NCI-H2107 treated with DMSO at 0.1 percent for 48 hours (cell line): ENCODE results near the gene MAP2K3.
"Not testable (repeated sequence)": the region's sequence is repeated elsewhere in the genome, so short reads cannot be mapped to it uniquely, and the experiment has no call there.

Experiments used
- DNase-seq: peaks from one replicate; lab custom pipeline; 2025; ENCODE audit not compliant: unreplicated experiment; lab: John Stamatoyannopoulos, UW

The MAP2K3 gene

DNA sequence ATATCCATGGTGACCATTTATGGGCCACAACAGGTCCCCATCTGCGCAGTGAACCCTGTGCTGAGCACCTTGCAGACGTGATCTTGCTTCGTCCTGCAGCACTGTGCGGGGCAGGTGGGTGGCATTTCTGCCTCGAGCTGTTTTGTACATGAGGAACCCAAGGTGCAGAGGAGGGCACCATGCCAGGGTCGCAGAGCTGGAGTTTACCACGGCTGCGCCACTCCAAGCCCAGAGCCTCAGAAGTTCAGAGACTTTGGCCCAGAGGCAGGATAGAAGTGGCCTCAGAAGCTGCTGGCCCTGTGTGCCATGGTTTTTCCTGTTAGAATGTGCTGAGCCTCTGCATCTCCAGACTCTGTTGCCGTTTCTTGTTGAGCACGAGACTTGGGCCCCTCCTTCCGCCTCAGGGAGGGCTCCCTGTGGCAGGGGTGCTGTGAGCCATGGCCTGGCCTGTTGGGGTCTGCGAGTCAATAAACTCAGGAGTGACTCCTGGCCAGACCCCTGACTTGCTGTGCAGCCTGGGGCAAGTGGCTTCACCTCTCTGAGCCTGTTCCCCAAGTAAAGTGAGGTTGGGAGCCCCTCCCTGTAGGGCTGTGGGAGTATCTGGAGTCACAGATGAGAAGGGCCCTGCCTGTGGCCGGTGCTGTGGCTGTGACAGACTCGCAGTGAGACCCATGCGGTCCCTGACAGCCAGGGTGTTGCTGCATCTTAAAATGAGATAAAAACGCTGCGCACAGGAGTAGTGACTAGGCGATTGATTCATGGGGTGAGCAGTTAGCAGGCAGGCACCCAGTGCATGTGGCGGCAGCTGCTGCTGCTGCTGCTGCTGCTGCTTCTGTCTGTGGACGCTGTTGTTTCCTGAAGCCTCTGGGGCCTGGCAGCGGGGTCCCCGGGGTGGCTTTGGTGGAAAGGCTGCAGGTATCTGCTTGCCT, 11.8 kb downstream of the MAP2K3 start:
- DNase-seq = no peak

DNA sequence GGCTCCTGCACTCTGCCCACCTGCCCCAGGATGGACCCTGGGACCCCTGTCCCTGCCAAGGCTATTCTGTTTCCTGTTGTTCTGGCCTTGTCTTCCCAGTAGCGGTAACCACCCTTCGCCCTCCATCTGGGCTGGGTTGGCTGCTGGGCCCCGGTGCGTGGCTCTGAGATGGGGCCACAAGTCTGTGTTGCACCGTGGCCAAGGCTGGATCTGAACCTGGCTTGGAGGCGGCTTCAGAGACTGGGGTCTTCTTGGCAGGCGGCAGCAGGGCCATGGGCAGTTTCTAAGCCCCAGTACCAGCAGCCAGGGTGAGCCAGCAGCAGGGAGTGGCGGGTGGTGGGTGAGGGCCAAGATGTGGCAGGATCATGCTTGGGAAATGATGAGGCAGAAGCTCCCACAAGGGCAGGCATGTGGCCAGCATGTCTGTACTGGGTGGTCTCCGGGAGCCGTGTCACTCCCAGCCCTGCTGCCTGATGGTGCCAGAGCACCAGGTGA, 12.6 kb downstream of the MAP2K3 start:
- no peak for DNase-seq

DNA sequence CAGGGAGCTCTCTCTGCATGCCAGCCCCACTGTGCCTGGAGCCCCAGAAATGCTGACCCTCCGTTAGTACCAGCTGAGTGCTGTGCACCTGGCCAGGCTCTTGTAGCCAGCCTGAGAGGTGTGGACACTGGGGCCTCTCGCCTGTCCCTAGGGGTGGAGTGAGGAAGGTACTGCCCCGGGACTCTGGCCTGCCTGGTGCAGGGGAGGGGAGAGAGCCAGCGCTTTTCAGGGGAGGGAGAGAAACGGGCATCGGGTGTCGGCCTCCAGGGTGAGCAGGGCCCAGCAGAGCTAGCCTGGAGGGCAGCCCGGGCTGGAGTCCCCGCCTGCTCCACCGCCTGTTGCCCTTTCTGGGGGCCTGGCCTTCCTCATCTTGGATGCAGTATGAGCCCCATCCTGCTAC, 13.1 kb downstream of the MAP2K3 start:
- no peak for DNase-seq

DNA sequence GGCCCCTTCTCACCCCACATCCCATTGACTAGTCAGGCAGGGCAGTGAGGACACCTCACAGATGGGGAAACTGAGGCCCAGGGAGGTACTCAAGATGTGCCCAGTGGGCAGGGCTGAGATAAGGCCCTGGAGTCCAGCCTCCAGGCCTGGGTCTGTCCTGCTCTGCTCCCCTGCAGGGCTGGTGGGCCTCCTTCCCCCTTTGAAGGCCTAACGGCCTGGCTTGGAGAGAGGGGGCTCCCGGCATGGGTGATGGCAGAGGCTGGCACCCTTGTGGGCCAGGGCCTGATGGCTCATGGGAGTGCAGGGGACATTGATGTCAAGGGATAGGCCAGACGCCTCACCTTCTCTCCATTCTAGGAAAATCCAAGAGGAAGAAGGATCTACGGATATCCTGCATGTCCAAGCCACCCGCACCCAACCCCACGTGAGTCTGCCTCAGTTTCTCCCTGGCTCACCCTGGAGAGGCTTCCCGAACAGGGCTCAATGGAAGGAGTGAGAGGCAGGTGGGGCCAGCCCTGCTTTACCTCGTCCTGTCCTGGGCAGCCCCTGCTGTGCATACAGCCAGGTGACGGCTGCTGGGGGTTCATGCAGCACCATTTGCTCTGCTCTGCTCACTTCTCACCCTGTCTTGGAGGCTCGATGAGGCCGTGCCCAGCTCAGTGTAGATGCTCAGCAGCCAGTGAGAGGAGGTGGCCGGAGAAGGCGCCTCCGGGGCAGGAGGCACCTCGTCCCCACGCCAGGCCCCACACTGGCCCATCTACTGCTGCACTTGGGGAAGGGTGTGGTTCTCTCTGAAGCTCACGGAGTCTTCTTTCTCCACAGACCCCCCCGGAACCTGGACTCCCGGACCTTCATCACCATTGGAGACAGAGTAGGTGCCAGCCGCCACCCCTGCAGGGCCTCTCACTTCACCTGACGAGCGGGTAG, 13.8 kb downstream of the MAP2K3 start:
- no peak for DNase-seq

DNA sequence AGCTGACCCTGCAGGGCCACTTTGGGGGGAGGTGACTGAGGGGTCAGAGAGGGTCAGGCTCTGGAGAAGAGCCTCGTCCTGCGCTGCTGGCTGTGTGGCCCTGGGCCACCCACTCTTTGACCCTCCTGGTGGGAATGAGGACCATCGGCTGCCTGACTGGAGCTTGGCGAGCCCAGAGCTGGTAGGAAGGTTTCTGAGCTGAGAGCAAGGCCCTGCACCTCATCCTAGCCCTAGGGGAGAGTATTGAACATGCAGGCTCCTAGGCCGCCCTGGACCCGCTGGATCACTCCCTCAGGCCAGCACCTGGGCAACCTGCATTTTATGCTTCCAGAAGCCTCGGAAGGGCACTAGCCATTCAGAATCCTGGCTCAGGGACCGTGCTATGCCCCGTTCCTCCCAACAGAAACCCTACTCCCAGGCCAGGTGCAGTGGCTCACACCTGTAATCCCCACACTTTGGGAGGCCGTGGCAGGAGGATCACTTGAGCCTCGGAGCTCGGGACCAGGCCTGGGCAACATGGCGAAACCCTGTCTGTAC, 14.5 kb downstream of the MAP2K3 start:
- DNase-seq = no peak

DNA sequence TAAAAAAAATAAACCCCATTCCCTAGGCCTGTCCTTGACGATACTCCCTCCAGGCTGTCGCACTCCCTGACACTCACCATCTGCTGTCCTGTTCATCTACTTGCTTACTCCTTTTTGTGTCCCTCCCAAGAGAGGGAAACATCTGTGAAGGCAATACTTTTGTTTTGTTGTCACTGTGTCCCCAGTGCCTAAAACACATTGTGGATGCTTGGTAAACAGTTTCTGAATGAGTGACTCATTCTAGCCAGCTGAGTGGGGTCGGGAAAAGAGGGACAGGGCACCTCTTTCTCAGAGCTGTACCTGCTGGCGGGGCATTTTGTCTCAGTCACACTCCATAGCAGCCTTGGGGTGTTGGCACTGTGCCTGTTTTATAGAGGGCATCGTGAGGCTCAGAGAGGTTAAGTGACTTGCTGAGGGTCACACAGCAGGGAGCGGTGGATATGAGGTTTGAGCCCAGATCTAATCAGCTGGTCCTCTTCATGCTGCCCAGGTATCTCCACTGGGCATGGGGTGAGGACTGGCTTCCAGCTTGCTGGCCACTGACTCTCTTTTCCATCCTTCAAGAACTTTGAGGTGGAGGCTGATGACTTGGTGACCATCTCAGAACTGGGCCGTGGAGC, 15.6 kb downstream of the MAP2K3 start:
- DNase-seq = no peak

DNA sequence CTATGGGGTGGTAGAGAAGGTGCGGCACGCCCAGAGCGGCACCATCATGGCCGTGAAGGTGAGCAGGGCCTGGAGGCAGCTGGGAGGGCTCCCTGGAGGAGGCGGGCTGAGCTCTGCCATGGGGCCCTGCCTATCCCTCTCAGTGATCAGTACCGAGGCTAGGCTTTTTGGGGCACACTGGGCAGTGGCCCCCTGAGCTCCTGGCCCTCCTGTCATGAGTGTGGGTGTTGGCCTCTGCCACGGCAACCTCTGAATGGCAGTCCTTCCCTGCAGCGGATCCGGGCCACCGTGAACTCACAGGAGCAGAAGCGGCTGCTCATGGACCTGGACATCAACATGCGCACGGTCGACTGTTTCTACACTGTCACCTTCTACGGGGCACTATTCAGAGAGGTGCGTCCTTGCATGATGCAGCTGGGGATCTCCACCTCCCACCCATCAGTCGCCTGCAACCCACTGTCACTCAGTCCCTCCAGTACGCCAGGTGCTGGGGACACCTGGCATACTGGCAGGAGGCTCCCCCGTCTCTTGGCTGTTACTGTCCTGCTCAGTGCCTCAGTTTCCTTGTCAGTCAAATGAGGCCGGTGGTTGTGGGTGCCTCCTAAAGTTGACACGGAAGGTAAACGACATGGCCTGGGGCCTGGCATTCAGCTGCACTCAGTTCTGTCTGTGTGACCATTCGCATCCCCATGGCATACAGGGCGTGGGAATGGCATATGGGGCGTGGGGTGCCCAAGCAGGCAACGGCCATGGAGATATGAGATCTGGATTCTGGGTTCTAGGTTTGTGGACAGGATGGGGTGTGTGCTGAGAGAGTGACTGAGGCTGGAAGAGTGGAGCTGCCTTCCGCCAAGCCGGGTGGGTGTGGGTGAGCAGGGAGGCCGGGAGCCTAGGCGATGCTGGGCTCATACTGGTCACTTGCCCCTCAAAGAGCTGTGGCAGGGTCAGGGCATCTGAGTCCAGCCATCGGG, 16.4 kb downstream of the MAP2K3 start:
- DNase-seq = no peak

DNA sequence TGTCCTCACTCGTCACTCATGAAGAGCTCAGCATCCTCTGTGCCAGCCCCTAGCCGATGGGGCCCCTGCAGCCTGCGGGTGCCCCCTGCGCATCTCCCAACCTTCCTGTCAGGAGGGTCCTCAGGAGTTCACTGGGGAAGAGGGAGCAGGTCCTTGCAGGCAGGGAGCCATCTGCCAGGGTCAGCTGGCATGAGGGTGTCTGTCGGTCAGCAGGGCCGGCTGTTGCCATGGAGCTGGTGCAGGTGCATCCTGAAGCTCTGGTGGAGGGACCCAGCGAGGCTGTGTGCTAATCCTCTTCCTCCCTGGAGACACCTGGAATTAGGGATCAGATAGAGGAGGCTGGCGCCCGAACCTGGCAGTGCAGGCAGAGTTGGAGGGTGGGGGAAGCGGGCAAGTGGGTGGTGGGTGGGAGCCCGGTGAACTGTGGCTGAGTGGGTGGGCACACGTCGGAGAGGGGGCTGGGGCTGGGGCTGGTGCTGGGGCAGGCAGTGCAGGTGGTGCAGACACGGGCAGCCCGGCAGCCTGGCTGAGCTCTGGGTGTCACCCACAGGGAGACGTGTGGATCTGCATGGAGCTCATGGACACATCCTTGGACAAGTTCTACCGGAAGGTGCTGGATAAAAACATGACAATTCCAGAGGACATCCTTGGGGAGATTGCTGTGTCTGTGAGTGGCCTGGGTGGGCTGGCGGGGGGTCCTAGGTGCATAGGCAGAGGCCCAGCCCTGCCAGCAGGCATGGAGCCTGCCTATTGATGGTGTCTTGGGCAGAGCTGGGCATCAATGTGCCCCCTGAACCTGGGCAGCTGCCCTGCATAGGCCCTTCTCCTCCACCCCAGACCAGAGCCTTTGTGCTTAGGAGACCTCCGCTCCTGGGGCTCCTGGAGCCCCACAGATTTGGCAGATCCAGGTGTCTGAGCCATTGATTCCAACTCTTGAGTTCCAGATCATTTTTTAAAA, 17.4 kb downstream of the MAP2K3 start:
- no peak for DNase-seq

DNA sequence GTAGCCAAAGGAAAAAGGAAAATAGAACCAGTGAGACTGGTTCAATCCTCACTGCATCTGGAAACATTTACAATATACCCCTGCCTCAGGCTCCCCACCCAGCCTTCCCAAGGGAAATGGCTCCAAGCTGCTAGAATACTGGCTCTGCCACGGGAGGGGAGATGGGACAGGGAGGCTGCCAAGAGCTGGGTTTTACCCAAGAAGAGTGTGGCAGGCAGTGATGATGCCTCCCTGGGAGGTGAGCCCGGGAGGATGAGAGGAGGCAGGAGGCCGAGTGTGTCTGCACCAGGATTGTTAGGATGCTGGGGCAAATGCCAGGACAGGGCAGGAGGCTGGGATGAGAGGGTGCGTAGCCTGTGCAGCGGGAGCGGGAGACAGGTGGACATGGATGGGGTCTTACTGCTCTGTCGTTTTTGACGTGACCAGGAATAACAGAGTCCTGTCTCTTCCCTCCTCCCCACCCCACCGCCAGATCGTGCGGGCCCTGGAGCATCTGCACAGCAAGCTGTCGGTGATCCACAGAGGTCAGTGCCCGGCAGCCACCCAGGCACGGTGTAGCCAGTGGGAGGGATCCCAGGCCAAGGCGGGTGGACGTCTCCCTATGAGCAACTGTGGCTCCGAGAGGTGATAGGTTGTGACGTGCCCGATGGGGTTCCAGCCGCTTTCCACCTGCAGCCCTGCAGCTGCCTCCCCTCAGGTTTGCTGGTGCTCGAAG, 18.4 kb downstream of the MAP2K3 start:
- DNase-seq = no peak

DNA sequence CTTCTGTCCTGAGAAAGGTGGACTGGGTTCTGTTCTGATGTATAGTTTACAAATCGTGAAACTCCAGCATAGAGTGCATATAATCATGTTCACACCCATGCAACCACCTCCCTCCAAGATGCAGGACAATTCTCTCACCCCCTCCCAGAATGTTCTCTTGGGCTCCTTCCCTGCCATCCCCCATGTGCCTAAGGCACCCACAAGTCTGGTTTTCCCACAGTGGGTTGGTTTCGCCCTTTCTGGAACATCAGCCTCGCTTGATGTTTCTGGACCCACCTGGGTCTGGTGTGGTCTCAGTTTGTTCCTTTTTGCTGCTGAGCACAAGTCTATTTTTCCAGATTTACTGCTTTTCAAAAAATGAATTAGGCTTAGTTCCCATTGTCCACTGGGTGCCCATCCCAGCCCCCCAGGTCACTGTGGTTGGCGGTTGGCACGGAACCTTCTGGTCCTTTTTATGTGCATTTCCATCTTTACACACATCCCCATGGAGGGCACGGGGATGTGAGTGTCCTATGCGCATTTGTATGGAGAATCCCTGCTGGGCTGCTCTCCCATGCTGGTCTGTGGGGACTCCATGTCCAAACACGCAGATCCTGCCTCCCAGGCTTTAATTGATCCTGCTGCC, 19.0 kb downstream of the MAP2K3 start:
- DNase-seq = no peak

DNA sequence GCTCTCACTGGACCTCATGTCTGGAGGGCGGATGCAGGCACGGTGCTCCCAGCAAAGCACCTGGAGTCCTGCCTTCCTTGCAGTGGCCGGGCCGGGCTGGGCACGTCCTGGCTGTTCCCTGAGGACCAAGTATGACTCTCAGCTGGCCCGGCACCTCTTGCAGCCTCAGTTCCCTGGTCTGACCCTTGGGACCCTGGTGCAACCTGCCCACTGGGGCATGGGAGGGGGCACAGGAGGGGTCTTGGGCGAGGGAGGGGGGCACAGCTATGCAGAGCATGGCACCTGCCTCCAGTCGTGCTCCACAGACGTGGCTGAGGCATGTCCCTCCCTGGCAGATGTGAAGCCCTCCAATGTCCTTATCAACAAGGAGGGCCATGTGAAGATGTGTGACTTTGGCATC, 19.6 kb downstream of the MAP2K3 start:
- no peak for DNase-seq

DNA sequence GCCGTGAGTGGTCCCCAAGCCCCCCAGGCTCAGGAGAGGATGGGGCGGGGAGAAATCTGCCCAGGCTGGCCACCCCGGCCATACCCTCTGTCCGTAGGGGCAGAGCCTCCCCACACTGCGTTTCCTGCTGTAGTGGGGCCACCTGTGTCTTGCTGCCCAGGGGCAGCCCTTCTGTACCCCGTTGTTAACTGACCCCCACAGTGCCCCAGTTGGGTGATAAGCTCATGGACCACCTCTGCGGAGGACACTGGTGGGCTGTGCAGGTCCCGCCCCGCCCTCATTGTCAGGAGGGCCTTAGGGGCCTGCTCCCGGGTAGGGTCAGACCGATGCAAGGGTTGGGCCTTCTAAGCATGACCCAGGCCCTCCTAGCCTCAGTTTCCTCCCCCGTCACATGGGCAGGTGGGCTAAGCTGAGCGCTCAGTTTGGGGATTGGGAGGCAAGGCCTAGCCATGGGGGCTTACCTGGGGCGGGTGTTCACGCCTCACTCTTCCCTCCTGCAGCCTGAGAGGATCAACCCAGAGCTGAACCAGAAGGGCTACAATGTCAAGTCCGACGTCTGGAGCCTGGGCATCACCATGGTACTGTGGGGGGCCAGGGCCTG, 20.1 kb downstream of the MAP2K3 start:
- DNase-seq = not testable (repeated sequence)

DNA sequence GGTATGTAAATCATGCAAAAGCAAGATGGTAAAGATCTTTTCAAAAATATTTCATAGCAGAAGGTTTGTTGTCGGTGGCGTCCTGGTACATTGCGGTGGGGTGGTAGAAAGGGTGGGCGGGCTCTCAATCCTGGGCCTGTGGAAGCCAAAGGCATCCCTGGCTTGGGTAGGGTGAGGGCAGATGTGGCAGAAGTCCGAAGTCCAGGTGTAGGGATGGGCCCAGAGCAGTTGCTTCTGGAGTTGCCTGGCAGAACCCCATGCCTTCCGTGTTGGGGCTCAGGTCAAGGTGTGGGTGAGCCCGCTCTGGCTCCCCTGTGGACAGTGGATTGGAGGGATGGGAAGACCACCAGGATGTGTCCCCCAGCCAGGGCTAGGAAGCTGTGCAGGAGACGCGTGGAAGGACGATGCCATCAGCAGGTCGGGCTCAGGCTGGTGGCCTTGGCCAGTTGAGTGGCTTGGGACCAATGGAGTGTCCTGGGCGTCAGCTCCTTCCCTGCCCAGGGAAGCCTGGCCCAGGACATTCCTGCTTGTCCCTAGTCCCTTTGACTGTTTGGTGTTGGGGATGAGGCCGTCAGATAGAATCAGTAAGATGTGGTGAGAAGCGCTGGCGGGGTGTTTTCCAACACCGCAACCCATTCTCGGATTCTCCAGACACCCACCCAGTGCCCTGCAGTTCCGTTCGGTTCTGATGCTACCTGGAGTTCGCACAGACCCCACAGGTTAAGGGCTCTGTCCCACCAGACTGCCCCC, 21.1 kb downstream of the MAP2K3 start:
- not testable (repeated sequence) for DNase-seq

DNA sequence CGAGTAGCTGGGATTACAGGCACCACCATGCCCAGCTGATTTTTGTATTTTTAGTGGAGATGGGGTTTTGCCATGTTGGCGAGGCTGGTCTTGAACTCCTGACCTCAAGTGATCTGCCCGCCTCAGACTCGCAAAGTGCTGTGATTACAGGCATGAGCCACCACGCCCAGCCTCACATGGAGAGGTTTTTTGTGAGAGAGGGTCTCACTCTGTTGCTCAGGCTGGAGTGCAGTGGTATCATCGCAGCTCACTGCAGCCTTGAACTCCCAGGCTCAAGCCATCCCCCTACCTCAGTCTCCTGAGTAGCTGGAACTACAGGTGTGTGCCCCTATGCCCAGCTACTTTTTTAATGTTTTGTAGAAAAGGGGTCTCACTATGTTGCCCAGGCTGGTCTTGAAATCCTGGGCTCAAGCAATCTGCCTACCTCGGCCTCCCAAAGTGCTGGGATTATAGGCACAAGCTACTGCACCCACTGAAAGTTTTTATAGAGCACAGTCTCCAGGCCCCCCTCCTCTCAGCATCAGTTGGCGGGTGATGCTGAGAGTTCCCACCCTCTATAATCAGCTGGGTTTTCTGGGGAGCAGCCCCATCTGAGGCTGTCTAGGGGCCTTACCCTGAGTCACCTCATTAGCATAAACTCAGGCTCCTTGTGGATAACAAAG, 22.2 kb downstream of the MAP2K3 start:
- not testable (repeated sequence) for DNase-seq

DNA sequence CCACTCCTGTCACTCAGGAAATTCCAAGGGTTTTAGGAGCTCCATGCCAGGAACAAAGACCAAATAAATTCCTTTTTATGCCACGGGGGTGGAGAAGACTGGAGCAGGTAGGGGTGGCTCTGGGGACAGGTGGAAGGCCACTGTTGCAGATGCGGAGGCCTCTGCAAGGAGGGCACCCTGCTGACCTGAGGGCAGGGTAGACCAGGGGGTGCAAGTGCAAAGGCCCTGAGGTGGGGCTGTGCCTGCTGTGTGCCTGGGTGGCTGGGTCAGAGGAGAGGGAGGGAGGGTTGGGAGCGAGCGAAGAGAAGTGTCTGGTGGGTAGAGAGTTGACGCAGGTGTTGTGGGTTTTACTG, 22.7 kb downstream of the MAP2K3 start:
- not testable (repeated sequence) for DNase-seq

DNA sequence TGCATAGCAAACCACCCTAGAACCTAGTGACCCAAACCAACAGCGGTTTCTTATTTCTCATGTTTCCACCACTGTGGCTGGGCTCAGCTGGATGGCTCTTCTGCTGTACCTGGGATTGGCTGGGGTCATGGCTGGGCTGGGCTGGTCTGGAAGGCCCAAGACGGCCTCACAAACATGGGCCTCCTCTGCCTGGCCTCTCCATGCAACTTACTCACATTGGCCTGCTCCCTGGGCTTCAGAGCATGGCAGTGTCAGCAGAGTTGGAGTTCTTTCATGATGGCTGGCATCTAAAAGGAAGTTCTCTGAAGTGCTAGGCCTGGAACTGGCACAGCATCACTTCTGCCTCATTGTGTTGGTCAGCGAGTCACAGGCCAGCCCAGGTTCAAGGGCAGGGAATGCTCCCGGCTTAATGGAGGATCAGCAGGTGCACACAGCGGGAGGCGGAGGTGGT, 24.4 kb downstream of the MAP2K3 start:
- not testable (repeated sequence) for DNase-seq
